Measurements from ENCODE around the gene KCNV2.

The KCNV2 gene

GRCh38 chr9:2720179-2720654 lies 2.9 kb downstream of the KCNV2 start:
- no peak for DNase-seq (ENCODE audit: low spot score)

GRCh38 chr9:2722715-2723114 lies 5.4 kb downstream of the KCNV2 start:
- DNase-seq (ENCODE audit: low spot score): no peak

- DNase-seq (ENCODE audit: low spot score): no peak
These were observed 6.2 kb downstream of the KCNV2 start for GRCh38 chr9:2723376-2724065.

DNA sequence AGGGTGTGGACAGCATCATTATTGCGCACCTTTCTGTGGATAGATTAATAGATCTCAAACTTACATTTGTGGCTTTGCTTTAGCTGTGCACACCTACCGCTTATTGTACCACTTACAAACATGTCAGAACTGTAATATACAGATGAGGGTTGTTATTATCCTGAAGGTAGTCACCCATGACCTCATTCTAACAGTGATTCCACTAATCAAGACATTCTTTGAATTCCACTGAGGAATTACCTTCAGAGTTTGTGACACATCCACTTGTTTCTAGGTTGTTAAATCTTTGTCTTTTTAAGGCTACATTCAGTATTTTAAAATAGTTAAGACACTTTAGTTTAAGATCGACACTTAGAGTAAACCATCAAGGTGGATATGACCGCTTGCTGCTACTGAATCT lies 7.8 kb downstream of the KCNV2 start:
- DNase-seq (ENCODE audit: low spot score): no peak

- no peak for DNase-seq (ENCODE audit: low spot score)
These were observed 8.8 kb downstream of the KCNV2 start for GRCh38 chr9:2725898-2726649.

GRCh38 chr9:2726650-2727340 lies 9.5 kb downstream of the KCNV2 start:
- DNase-seq (ENCODE audit: low spot score): no peak

GRCh38 chr9:2727374-2727773 lies 10.1 kb downstream of the KCNV2 start:
- no peak for DNase-seq (ENCODE audit: low spot score)

- peak; percentile 3 for DNase-seq (ENCODE audit: low spot score)
These were observed 10.8 kb downstream of the KCNV2 start for GRCh38 chr9:2727966-2728613.

DNA sequence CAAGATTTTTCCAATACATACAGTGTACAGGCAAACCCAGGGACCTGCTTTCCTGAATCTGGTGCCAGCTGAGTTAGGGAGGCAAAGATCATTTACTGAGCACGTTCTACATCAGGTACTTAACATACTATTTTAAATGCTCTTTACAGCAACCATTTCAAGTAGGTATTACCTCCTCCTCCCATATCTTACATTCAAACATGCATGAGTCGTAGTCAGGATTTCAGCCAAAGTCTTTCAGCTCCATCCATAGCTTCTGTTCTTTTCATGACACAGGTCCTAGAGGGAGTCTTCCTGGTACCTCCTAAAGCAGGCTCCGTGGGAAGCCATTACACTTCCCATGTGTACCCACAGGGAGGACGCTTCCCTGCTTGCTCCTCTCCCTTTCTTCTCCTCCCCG lies 11.7 kb downstream of the KCNV2 start:
- DNase-seq (ENCODE audit: low spot score): no peak

- no peak for DNase-seq (ENCODE audit: low spot score)
These were observed 12.4 kb downstream of the KCNV2 start for GRCh38 chr9:2729721-2730120.

- no peak for DNase-seq (ENCODE audit: low spot score)
These were observed 13.7 kb downstream of the KCNV2 start for GRCh38 chr9:2730971-2731370.

- no peak for DNase-seq (ENCODE audit: low spot score)
These were observed 15.2 kb downstream of the KCNV2 start for GRCh38 chr9:2732492-2732891.

DNA sequence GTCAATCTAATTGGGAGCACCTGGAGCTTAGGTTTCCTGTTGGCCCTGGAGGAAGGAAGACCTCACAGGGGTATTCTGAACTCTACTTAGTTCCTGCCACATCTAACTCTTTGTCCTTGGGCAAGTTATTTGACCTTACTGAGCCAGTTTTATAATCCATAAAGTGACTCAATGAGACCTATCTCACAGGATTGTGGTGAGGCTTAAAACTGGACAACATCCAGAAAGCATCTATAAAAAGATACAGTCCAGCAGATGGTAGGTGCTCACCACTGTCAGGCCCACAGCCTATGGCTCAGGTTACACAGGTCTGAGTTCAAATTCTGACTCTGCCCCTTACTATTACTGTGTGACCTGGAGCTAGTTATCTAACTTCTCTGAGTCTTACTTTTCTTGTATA lies 23.3 kb downstream of the KCNV2 start:
- DNase-seq (ENCODE audit: low spot score): no peak

- DNase-seq (ENCODE audit: low spot score): no peak
These were observed 24.3 kb downstream of the KCNV2 start for GRCh38 chr9:2741441-2742158.

DNA sequence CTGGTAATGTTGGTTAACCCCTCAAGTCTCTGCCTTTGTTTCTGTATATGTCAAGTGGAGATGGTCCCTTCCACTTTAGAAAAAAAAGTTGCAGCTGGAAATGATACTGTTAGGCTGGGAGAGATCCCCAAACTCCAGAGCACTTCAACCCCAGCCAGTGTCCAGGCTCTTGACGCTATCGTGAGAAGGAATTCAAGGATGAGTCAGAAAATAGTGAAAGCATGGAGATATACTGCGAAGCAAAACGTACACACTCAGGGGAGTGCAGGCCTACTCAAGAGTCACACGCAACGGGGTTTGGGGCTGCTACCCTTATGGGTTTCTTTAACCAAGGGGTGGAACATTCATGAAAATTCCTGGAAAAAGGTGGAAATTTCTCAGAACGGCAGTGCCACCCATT lies 24.9 kb downstream of the KCNV2 start:
- DNase-seq (ENCODE audit: low spot score): no peak

- DNase-seq (ENCODE audit: low spot score): no peak
These were observed 26.7 kb downstream of the KCNV2 start for GRCh38 chr9:2743937-2744529.

DNA sequence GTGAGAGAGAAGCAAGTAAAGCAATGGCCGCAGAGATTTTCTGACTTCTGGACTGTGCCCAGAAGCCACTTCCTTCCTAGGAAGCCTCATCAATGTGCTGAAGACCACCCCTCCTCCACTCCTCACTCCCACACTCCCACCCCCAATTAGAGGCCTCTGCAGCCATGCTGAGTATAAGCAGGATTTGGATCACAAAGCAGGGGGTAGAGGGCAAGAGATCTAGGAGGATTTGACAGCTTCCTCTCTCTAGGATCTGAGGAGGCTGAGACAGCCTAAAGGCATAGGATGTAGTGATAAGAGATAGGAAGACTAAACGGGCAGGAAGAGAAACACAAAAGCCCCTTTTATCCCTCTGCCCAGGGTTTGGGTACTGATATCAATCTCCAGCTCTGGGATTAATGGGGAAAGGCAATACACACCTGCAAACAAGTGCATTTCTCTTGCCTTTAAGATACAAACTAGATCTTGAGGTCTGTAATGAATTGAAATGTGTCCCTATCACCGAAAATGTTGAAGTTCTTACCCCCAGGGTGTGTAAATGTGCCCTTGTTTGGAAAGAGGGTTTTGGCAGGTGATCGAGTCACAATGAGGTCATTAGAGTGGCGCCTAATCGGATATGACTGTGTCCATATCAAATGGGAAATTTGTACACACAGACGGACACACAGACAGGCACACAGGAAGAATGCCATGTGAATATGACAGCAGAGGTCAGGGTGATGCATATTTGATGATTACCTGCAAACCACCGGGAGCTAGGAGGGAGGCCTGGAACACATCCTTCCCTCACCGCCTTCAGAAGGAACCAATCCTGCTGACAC lies 28.5 kb downstream of the KCNV2 start:
- DNase-seq (ENCODE audit: low spot score): no peak

GRCh38 chr9:2749485-2749884 lies 32.2 kb downstream of the KCNV2 start:
- DNase-seq (ENCODE audit: low spot score): no peak

DNA sequence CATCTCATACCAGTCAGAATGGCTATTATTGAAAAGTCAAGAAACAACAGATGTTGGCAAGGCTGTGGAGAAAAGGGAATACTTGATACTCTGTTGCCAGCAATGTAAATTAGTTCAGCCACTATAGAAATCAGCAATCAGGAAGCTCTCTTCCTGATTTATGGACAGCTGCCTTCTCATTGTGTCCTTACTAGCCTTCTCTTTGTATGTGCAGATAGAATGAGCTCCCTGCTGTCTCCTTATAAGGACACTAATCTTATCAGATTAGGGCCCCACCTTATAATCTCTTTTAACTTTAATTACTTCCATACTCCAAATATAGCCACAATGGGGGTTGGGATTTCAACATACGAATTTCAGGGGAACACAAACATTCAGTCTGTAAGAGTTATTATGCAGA lies 38.0 kb downstream of the KCNV2 start:
- DNase-seq (ENCODE audit: low spot score): no peak

DNA sequence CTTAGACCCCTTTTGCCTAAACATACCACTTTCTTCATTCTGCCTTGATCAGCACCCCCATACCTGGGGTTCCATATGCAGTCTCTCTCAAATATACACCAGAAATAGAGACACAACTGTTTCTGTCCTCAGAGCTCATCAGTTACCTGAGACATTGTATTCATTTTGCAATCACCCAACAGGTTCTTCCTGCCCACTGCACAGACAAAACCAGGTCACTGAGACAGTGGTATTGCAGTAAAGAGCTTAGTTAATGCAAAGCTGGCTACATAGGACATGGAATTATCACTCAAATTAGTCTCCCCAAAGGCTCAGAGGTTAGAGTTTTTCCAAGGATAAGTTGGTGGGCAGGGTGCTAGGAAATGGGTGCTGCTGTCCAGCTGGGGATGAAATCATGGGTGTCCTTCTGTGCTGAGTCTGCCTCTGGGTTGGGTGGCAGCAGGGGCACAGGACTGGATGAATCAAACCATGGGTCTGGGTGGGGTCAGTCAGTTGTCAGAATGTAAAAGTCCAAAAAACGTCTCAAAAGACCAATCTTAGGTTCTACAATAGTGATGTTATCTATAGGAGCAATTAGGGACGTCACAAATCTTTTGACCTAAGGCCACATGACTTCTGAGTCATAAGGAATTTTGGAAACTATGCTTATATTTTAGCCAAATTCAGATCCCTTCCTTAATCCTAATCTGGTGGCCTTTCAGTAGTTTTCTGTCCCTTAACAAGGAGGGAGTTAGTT lies 41.0 kb downstream of the KCNV2 start:
- DNase-seq (ENCODE audit: low spot score): no peak

Measured in CD4-positive, alpha-beta T cell treated with Interleukin-2 at 100 ng/mL for 4 hours (primary cell).